HepG2 (cell line): ENCODE results near the gene ALPL. TPM values are rescaled to one million over a fixed set of nuclear protein-coding genes. Genes with fewer than 3 reads are reported as not detected.
"Not testable (repeated sequence)": the region's sequence is repeated elsewhere in the genome, so short reads cannot be mapped to it uniquely, and the experiment has no call there.

Experiments
- ATAC-seq: fragments of 200-7000 bp; cut with Tn5 transposase; 3 replicates; pipeline ENCODE4 v1.9.1; 2020; ENCODE audit warnings: mild to moderate bottlenecking, moderate library complexity
- BruUV-seq: library from RNA; stranded (reverse); fragments of 400-500 nt; replicated peaks from 2 replicates; lab custom pipeline; 2021; lab: Mats Ljungman, UMichigan
- CTCF ChIA-PET: fragments of 300-600 bp; formaldehyde crosslinking; extraction: SDS; loops from one replicate; lab custom pipeline; 2021; ENCODE audit warnings: low total read pairs, inconsistent platforms, low intra/inter-chr PET ratio; lab: Yijun Ruan, JAX
- POLR2A ChIA-PET: fragments of 350-600 bp; sonication (Branson Sonifier 250); formaldehyde crosslinking; loops from one replicate; lab custom pipeline; 2020; ENCODE audit warnings: antibody characterized with exemption, inconsistent platforms; lab: Yijun Ruan, JAX
- DNase-seq: peaks from one replicate; pipeline ENCODE4 v3.0.0-alpha.2; 2015; ENCODE audit warnings: low spot score
- FAIRE-seq: peaks from 3 replicates; lab custom pipeline; 2011; peaks lifted over from hg19 to GRCh38; lab: Jason Lieb, UNC
- H2AFZ ChIP-seq: one replicate; pipeline ENCODE4 v1.6.1; 2011; ENCODE audit warnings: low read length, inconsistent platforms
- H3K27ac ChIP-seq: fragments of 300-600 bp; 3 replicates; pipeline ENCODE4 v1.8.0; 2011; ENCODE audit warnings: mixed run types, mild to moderate bottlenecking, mixed read lengths, low read length, inconsistent platforms; ENCODE audit not compliant: insufficient read depth; ENCODE audit errors: extremely low read length
- H3K27me3 ChIP-seq, 2 experiments: fragments of 200-600 bp in 1 of 2; 2 replicates in 1 of 2; 3 replicates in 1 of 2; pipeline versions ENCODE4 v1.6.0 to v1.8.0; 2011; ENCODE audit warnings: low read length in 2 of 2, mild to moderate bottlenecking in 2 of 2, moderate library complexity in 2 of 2, inconsistent platforms in 1 of 2; ENCODE audit not compliant: insufficient read depth in 2 of 2, control insufficient read depth in 1 of 2
- H3K36me3 ChIP-seq, 2 experiments: fragments of 200-600 bp in 1 of 2; replicated peaks in 1 of 2; 2 replicates in 1 of 2; 3 replicates in 1 of 2; pipeline versions ENCODE4 v1.5.1 to v1.8.0; 2011; ENCODE audit warnings: low read length in 2 of 2, inconsistent platforms in 1 of 2; ENCODE audit not compliant: insufficient read depth in 2 of 2, control insufficient read depth in 1 of 2
- H3K4me1 ChIP-seq: 2 replicates; pipeline ENCODE4 v1.5.1; 2012; ENCODE audit warnings: low read length, inconsistent platforms; ENCODE audit not compliant: insufficient read depth
- H3K4me2 ChIP-seq: 2 replicates; pipeline ENCODE4 v1.6.0; 2011; ENCODE audit warnings: low read depth, low read length, inconsistent platforms
- H3K4me3 ChIP-seq, 3 experiments: fragments of 200-600 bp in 1 of 3; sonication (generic), shearing (Covaris generic) in 1 of 3; replicated peaks in 1 of 3; 2 replicates each; pipeline ENCODE4 v1.5.1; 2011 to 2016; ENCODE audit warnings: low read length in 3 of 3, inconsistent platforms in 2 of 3, low read depth in 2 of 3, mild to moderate bottlenecking in 2 of 3, control low read depth in 1 of 3, mixed read lengths in 1 of 3; ENCODE audit not compliant: insufficient read depth in 1 of 3
- H3K79me2 ChIP-seq: one replicate; pipeline ENCODE4 v1.6.1; 2011; ENCODE audit warnings: low read length, inconsistent platforms; ENCODE audit not compliant: insufficient read depth
- H3K9ac ChIP-seq: 2 replicates; pipeline ENCODE4 v1.6.0; 2011; ENCODE audit warnings: mild to moderate bottlenecking, low read depth, low read length, inconsistent platforms; ENCODE audit not compliant: insufficient read depth
- H3K9me3 ChIP-seq: 2 replicates; pipeline ENCODE4 v1.5.1; 2012; ENCODE audit warnings: mild to moderate bottlenecking, low read length
- H4K20me1 ChIP-seq: 2 replicates; pipeline ENCODE4 v1.6.0; 2011; ENCODE audit warnings: inconsistent platforms, mild to moderate bottlenecking, low read length, moderate library complexity; ENCODE audit not compliant: insufficient read depth
- NCOR1 ChIP-seq: fragments of 200-600 bp; sonication (generic); IDR thresholded peaks from 2 replicates; pipeline ENCODE4 v1.7.0; 2017; ENCODE audit warnings: antibody characterized with exemption, low read length, borderline replicate concordance
- PHB2 ChIP-seq: fragments of 450-650 bp; IDR thresholded peaks from 2 replicates; pipeline ENCODE4 v1.6.1; 2018; ENCODE audit not compliant: partially characterized antibody
- SMAD1 ChIP-seq: sonication (generic); formaldehyde crosslinking; IDR thresholded peaks from 2 replicates; pipeline ENCODE4 v1.4.0; 2020; ENCODE audit warnings: missing genetic modification reagents, low read depth, mild to moderate bottlenecking, borderline replicate concordance
- WGBS: methylation state at CpG from one replicate; pipeline ENCODE4 v1.1.6; 2017; ENCODE audit warnings: low lambda C conversion rate; 5-methylcytosine and 5-hydroxymethylcytosine counted together
- in situ Hi-C: cut with HindIII; loops from 2 replicates; pipeline ENCODE4 v1.10.0; 2017; ENCODE audit warnings: low pct_unique_long_range_greater_than_20kb; ENCODE audit not compliant: extremely low pct_ligation_motif_present
- intact Hi-C: fragments of 100-400 bp; cut with micrococcal nuclease; formaldehyde crosslinking; loops from one replicate; pipeline ENCODE4 v1.10.0; 2022; ENCODE audit not compliant: unreplicated experiment
- polyA plus RNA-seq, 8 experiments: library from polyadenylated mRNA; depleted of rRNA in 3 of 8; stranded (reverse) in 7 of 8; unstranded in 1 of 8; fragments of >200 nt; fragmentation: Illumina TruSeq in 4 of 8; extraction: Trizol in 4 of 8; gene quantifications; 2 replicates each; pipeline versions ENCODE4 v1.2.1 to v1.2.3, GENCODE V29; 2011 to 2016; ENCODE audit warnings: low read depth in 4 of 8, missing spikeins in 1 of 8, mixed read lengths in 1 of 8; ENCODE audit not compliant: insufficient read depth in 1 of 8
- total RNA-seq, 5 experiments: library from RNA; depleted of rRNA; stranded (reverse); fragments of >200 nt; fragmentation: Illumina TruSeq; extraction: Trizol; gene quantifications; 2 replicates each; pipeline ENCODE4 v1.2.3, GENCODE V29; 2016; ENCODE audit warnings: low read depth in 1 of 5
- TF ChIP-seq, protein P1 (sequence below), 2 experiments: sonication (generic) in 1 of 2; formaldehyde crosslinking in 1 of 2; IDR thresholded peaks; 2 replicates each; pipeline versions ENCODE4 v1.4.0 to v1.6.1; 2018 to 2020; ENCODE audit warnings: missing genetic modification reagents in 2 of 2, borderline replicate concordance in 1 of 2, low read depth in 1 of 2, mild to moderate bottlenecking in 1 of 2, missing biosample characterization in 1 of 2
- TF ChIP-seq, protein P2 (sequence below): sonication (generic); formaldehyde crosslinking; IDR thresholded peaks from 2 replicates; pipeline ENCODE4 v1.5.0; 2020; ENCODE audit warnings: mild to moderate bottlenecking, missing genetic modification reagents

Gene ALPL
- total and polyA plus RNA-seq, 2 of the 13 experiments (the other 11 are each of a cell fraction or from before 2014, with no cell fraction given), result 0.12 TPM; not detected in 1

DNA sequence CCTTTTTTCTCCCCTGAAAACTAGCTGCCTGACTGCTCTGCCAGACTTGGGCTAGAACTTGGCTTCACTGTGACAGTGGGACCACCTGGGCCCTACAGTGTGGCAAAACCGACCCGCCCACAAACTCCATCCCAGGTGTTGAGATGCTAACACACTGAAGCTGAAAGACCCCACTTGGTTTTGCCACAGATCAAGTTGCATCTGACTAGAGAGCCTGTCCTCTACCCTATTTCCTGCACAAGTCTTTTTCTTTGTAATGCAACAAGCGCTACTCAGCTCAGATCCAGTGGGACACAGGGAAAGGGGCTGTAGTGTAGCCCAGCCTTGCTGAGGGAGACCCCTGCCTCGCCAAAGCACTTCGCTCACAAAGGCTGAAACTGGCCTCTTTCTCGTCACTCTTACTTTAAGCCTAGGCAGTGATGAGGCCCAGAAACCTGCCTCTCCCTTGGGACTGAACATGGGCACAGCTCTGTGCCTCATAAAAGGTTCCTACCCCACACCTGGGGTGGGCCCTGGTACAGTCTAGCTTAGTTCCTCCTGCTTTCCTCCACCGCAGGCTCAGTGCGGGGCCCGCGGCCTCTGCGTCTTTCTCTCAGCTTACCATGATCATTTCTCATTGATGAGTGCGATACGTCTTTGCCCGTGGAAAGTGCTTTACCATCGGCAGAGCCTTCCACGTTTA, 9.7 kb downstream of the ALPL start:
- H2AFZ ChIP-seq, result no peak overlapping the region
- ATAC-seq (no peak), FAIRE-seq (no peak), DNase-seq (no peak)
- in situ Hi-C loops, result no loop called here
- CTCF ChIA-PET, result no interaction called here
- H3K36me3 ChIP-seq, result no peaks in the 10 kb centered on the region
- POLR2A ChIA-PET, result no interaction called here
- peaks cover 23% of the 10 kb centered on the region for H3K4me1 ChIP-seq
- no peak overlapping the region for H3K9ac ChIP-seq
- no peak overlapping the region for H3K4me3 ChIP-seq
- WGBS, result 59% methylated on average over 16 of the region's 16 CpGs
- peaks cover 0 to 31% of the 10 kb centered on the region in 2 experiments; a peak in 1 of 5 replicates for H3K27me3 ChIP-seq
- intact Hi-C loops, result no loop called here
- TF ChIP-seq, protein P1, sequence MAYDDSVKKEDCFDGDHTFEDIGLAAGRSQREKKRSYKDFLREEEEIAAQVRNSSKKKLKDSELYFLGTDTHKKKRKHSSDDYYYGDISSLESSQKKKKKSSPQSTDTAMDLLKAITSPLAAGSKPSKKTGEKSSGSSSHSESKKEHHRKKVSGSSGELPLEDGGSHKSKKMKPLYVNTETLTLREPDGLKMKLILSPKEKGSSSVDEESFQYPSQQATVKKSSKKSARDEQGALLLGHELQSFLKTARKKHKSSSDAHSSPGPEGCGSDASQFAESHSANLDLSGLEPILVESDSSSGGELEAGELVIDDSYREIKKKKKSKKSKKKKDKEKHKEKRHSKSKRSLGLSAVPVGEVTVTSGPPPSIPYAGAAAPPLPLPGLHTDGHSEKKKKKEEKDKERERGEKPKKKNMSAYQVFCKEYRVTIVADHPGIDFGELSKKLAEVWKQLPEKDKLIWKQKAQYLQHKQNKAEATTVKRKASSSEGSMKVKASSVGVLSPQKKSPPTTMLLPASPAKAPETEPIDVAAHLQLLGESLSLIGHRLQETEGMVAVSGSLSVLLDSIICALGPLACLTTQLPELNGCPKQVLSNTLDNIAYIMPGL (CRISPR knock-in tag; IDR thresholded peaks at IDR 0.05; ENCODE audit: borderline replicate concordance in 1 of 2, low read depth in 1 of 2), result no peak
- TF ChIP-seq, protein P2, sequence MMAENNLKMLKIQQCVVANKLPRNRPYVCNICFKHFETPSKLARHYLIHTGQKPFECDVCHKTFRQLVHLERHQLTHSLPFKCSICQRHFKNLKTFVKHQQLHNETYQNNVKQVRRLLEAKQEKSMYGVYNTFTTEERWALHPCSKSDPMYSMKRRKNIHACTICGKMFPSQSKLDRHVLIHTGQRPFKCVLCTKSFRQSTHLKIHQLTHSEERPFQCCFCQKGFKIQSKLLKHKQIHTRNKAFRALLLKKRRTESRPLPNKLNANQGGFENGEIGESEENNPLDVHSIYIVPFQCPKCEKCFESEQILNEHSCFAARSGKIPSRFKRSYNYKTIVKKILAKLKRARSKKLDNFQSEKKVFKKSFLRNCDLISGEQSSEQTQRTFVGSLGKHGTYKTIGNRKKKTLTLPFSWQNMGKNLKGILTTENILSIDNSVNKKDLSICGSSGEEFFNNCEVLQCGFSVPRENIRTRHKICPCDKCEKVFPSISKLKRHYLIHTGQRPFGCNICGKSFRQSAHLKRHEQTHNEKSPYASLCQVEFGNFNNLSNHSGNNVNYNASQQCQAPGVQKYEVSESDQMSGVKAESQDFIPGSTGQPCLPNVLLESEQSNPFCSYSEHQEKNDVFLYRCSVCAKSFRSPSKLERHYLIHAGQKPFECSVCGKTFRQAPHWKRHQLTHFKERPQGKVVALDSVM, result no peak
- TF ChIP-seq PHB2 (no peak), NCOR1 (no peak), SMAD1 (no peak)
- no peak overlapping the region for H3K27ac ChIP-seq
- H3K4me2 ChIP-seq, result no peak overlapping the region
- no TSS peak for BruUV-seq
- no peaks in the 10 kb centered on the region for H3K9me3 ChIP-seq
- H3K79me2 ChIP-seq, result no peaks in the 10 kb centered on the region
- no peaks in the 10 kb centered on the region for H4K20me1 ChIP-seq

DNA sequence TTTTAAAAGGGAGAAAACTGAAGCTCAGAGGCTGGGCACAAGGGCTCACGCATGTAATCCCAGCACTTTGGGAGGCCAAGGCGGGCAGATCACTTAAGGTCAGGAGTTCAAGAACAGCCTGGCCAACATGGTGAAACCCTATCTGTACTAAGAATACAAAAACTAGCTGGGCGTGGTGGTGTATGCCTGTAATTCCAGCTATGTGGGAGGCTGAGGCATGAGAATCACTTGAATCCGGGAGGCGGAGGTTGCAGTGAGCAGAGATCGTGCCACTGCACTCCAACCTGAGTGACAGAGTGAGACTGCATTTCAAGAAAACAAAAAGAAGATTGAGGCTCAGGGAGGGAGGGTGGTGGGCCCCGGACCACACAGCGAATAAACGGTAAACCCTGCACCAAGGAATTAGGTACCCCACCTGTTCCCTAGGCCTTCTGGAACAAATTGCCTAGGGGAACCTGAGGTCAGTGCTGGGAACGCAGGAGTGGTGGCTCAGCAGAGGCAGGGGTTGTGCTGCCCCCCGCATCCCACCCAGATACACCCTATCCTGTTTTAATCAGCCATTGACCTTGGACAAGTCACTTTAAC, 10.4 kb downstream of the ALPL start:
- H3K9me3 ChIP-seq, H3K36me3 ChIP-seq, H3K79me2 ChIP-seq, H3K9ac ChIP-seq, FAIRE-seq, H3K4me2 ChIP-seq, intact Hi-C loops, POLR2A ChIA-PET, in situ Hi-C loops, H2AFZ ChIP-seq, H4K20me1 ChIP-seq, DNase-seq, H3K4me3 ChIP-seq, ATAC-seq, BruUV-seq, H3K27ac ChIP-seq, CTCF ChIA-PET: not testable (repeated sequence)
- 44% methylated on average over 11 of the region's 11 CpGs for WGBS
- Histone ChIP-seq H3K27me3 (peaks cover 0 to 27% of the 10 kb centered on the region in 2 experiments; a peak in 1 of 5 replicates), H3K4me1 (peaks cover 17% of the 10 kb centered on the region)
